ENCODE results near the gene EXOSC7.

Gene EXOSC7

DNA sequence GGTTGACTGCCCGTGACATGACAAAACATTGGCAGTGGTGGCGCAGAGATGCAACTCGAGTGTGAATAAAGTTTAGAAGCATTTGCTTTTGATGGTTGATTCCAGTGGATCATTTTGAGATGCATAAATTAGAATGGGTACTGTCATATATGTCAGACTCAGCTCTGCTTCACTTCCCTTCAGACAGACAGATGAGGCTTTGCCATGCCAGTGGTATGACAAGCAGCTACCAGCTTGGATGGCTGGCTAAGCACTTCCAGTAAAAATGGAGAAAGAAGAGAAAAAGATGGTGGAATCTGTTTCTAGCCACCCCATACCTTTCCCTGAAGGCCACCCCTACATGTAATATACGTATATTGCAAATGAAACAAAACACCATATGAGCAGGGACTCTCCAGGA lies 36.5 kb downstream of the EXOSC7 start:
- H3K4me3 ChIP-seq (ENCODE audit: low read depth, low read length), result no peak overlapping the region
- no peaks in the 10 kb centered on the region for H3K4me1 ChIP-seq
- H3K9me3 ChIP-seq, result no peaks in the 10 kb centered on the region
- TF ChIP-seq, protein P1, sequence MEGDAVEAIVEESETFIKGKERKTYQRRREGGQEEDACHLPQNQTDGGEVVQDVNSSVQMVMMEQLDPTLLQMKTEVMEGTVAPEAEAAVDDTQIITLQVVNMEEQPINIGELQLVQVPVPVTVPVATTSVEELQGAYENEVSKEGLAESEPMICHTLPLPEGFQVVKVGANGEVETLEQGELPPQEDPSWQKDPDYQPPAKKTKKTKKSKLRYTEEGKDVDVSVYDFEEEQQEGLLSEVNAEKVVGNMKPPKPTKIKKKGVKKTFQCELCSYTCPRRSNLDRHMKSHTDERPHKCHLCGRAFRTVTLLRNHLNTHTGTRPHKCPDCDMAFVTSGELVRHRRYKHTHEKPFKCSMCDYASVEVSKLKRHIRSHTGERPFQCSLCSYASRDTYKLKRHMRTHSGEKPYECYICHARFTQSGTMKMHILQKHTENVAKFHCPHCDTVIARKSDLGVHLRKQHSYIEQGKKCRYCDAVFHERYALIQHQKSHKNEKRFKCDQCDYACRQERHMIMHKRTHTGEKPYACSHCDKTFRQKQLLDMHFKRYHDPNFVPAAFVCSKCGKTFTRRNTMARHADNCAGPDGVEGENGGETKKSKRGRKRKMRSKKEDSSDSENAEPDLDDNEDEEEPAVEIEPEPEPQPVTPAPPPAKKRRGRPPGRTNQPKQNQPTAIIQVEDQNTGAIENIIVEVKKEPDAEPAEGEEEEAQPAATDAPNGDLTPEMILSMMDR (IDR thresholded peaks at IDR 0.05; ENCODE audit: low read depth, low read length), result no peak
- DNase-seq, result no peak
- H3K36me3 ChIP-seq, result peaks cover 3% of the 10 kb centered on the region; the same call in 1 of the 2 replicates
- H3K27me3 ChIP-seq, result no peaks in the 10 kb centered on the region

DNA sequence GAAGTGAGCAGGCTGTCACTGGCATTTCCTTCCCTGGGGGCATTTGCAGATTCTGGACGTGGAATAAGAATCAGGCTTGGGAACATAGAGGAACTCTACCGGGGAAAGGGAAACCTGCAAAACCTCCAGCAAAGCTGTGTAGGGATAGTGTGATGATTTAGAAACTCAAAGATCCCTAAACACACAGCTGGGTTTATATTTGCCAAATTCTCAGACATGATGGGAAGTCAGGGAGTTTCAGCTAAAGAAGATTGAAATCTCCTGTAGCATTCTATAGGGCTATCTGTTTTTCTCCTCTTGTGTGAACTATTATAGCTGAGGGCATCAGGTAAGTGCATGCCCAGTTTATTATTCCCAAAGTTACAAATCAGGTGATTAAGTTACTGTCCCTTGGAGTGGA lies 40.9 kb downstream of the EXOSC7 start:
- TF ChIP-seq, protein P1 (IDR thresholded peaks at IDR 0.05; ENCODE audit: low read depth, low read length), result no peak
- H3K27me3 ChIP-seq, result no peaks in the 10 kb centered on the region
- peaks cover 3% of the 10 kb centered on the region; the same call in 1 of the 2 replicates for H3K36me3 ChIP-seq
- no peaks in the 10 kb centered on the region for H3K9me3 ChIP-seq
- no peak for DNase-seq
- no peak overlapping the region for H3K4me3 ChIP-seq (ENCODE audit: low read depth, low read length)
- H3K4me1 ChIP-seq, result no peaks in the 10 kb centered on the region

DNA sequence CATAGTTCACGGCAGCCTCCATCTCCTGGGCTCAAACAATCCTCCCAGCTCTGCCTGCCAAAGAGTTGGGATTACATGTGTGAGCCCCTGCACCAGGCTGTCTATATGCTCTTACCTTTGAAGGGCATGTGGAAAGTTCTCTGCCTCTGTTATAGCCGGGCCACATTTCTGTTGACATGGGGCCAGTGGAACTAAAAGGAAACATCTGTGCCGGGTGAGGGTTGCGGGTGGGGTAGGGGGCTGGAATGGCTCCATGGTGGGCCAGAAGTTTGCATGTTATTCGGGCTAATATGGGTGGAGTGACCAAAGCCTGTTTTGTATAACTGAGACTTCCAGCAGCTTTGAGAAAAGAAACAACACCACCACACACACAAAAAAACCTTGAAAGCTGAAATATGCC lies 41.8 kb downstream of the EXOSC7 start:
- no peak overlapping the region for H3K4me3 ChIP-seq (ENCODE audit: low read depth, low read length)
- DNase-seq, result no peak
- H3K9me3 ChIP-seq, result no peaks in the 10 kb centered on the region
- H3K36me3 ChIP-seq, result peaks cover 3% of the 10 kb centered on the region; the same call in 1 of the 2 replicates
- no peaks in the 10 kb centered on the region for H3K4me1 ChIP-seq
- H3K27me3 ChIP-seq, result no peaks in the 10 kb centered on the region
- TF ChIP-seq, protein P1 (IDR thresholded peaks at IDR 0.05; ENCODE audit: low read depth, low read length), result no peak

DNA sequence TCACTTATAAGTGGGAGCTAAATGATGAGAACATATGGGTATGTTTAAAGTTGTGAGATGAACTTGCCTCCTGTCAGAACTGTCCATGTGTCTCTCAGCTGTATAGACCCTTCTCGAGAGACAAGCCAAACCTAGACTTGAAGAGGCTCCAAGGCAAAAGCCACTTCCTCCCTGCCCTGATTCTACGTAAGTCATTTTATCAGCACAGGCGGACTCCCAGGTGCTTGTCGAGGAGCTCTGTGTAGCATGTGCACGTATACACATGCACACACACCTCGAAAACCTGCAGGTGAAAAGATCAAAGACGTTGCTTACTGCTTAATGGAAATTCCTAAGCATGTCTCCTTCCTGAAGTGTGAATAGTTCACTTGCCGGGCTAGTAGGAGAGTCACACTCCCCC lies 44.5 kb downstream of the EXOSC7 start:
- Histone ChIP-seq H3K4me3 (ENCODE audit: low read depth, low read length) (no peak overlapping the region), H3K4me1 (no peaks in the 10 kb centered on the region), H3K36me3 (no peaks in the 10 kb centered on the region), H3K27me3 (no peaks in the 10 kb centered on the region), H3K9me3 (no peaks in the 10 kb centered on the region)
- DNase-seq, result no peak
- TF ChIP-seq, protein P1 (IDR thresholded peaks at IDR 0.05; ENCODE audit: low read depth, low read length), result no peak

DNA sequence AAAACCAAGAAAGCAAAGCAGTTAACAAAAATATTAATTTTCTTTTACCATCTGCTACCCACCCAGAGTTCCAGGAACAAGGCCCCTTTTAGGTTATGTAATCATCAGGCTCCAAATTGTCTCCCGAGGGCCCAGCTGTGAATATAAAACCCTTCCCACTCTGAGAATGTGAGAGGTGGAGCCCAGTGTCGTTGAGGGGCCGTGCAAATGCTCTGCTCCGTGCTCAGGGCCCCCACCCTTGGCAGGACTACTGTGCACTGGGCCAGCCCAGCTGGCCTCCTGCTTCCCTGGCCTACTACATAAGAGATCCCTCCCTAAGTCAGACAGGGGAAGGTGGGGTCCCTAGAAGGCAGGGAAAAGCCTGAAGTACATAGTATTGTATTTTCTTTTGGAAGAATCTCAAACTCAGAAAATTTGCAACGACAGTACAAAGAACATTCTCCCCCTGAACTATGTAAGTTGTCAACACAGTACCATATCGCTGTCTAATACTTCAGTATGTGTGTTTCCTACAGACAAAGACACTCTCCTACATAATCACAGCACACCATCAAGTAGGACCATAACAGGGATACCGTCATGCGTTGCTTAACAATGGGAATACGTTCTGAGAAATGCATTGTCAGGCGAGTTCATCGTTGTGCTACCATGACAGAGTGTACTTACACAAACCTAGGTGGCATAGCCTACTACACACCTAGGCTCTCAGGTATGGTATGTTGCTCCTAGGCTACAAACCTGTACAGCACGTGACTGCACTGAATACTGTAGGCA lies 45.7 kb downstream of the EXOSC7 start:
- Histone ChIP-seq H3K27me3 (no peaks in the 10 kb centered on the region), H3K9me3 (no peaks in the 10 kb centered on the region), H3K36me3 (no peaks in the 10 kb centered on the region), H3K4me1 (no peaks in the 10 kb centered on the region), H3K4me3 (ENCODE audit: low read depth, low read length) (no peak overlapping the region)
- TF ChIP-seq, protein P1 (IDR thresholded peaks at IDR 0.05; ENCODE audit: low read depth, low read length), result no peak
- no peak for DNase-seq

DNA sequence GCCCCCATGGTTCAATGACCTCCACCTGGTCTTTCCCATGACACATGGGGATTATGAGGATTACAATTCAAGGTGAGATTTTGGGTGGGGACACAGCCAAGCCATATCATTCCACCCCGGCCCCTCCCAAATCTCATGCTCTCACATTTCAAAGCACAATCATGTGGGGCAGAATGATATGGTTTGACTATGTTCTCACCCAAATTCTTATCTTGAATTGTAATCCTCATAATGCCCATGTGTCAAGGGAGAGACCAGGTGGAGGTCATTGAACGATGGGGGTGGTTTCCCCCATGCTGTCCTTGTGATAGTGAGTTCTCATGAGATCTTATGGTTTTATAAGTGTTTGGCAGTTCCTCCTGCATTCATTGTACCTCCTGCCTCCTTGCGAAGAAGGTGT lies 47.6 kb downstream of the EXOSC7 start:
- Histone ChIP-seq H3K9me3 (no peaks in the 10 kb centered on the region), H3K4me3 (ENCODE audit: low read depth, low read length) (no peak overlapping the region), H3K4me1 (no peaks in the 10 kb centered on the region), H3K27me3 (no peaks in the 10 kb centered on the region), H3K36me3 (no peaks in the 10 kb centered on the region)
- no peak for DNase-seq
- TF ChIP-seq, protein P1 (IDR thresholded peaks at IDR 0.05; ENCODE audit: low read depth, low read length), result no peak
